ENCODE results near the gene AMIGO1.
A peak's percentile ranks its signal among the peaks of the same experiment; 100 is the strongest.

AMIGO1 gene

DNA sequence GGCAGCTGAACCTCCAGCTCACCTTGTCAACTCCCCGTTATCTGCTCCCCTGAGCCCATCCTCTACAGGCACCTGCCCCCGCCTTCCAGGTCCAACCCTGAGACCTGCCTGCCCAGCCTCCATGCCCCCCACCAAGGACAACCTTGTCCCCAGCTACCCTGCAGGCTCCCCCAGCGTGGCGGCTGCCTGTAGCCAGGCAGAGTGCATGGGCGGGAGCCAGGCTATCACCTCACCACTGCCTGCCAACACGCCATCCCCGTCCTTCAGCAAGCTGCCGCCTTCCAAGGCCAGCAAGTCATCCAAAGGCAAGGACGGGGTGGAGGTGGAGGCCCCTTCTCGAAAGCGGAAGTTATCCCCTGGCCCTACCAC lies 18.6 kb downstream of the AMIGO1 start:
- no peak overlapping the region for H3K4me2 ChIP-seq
- no peak overlapping the region for H3K9ac ChIP-seq
- no peak overlapping the region for H3K27ac ChIP-seq
- peaks cover 11% of the 10 kb centered on the region; the same call in 1 of the 2 replicates for H3K79me2 ChIP-seq (ENCODE audit: insufficient read depth, low read depth)
- TF ChIP-seq, protein P1, sequence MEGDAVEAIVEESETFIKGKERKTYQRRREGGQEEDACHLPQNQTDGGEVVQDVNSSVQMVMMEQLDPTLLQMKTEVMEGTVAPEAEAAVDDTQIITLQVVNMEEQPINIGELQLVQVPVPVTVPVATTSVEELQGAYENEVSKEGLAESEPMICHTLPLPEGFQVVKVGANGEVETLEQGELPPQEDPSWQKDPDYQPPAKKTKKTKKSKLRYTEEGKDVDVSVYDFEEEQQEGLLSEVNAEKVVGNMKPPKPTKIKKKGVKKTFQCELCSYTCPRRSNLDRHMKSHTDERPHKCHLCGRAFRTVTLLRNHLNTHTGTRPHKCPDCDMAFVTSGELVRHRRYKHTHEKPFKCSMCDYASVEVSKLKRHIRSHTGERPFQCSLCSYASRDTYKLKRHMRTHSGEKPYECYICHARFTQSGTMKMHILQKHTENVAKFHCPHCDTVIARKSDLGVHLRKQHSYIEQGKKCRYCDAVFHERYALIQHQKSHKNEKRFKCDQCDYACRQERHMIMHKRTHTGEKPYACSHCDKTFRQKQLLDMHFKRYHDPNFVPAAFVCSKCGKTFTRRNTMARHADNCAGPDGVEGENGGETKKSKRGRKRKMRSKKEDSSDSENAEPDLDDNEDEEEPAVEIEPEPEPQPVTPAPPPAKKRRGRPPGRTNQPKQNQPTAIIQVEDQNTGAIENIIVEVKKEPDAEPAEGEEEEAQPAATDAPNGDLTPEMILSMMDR (conservative IDR thresholded peaks at IDR 0.05; ENCODE audit: low read depth, low read length): peak; percentile 57
- no peaks in the 10 kb centered on the region for H4K20me1 ChIP-seq (ENCODE audit: insufficient read depth)
- no peaks in the 10 kb centered on the region for H3K27me3 ChIP-seq (ENCODE audit: insufficient read depth, low read depth)
- no peaks in the 10 kb centered on the region; the same call in 1 of the 2 replicates for H3K36me3 ChIP-seq (ENCODE audit: insufficient read depth)
- H3K4me3 ChIP-seq (IDR thresholded peaks at IDR 0.05; ENCODE audit: insufficient read depth, low read depth, low read length): no peak overlapping the region
- H3K4me1 ChIP-seq (ENCODE audit: low read depth, poor library complexity, severe bottlenecking): peaks cover 18% of the 10 kb centered on the region
- no peak overlapping the region for H2AFZ ChIP-seq (ENCODE audit: low read depth)

DNA sequence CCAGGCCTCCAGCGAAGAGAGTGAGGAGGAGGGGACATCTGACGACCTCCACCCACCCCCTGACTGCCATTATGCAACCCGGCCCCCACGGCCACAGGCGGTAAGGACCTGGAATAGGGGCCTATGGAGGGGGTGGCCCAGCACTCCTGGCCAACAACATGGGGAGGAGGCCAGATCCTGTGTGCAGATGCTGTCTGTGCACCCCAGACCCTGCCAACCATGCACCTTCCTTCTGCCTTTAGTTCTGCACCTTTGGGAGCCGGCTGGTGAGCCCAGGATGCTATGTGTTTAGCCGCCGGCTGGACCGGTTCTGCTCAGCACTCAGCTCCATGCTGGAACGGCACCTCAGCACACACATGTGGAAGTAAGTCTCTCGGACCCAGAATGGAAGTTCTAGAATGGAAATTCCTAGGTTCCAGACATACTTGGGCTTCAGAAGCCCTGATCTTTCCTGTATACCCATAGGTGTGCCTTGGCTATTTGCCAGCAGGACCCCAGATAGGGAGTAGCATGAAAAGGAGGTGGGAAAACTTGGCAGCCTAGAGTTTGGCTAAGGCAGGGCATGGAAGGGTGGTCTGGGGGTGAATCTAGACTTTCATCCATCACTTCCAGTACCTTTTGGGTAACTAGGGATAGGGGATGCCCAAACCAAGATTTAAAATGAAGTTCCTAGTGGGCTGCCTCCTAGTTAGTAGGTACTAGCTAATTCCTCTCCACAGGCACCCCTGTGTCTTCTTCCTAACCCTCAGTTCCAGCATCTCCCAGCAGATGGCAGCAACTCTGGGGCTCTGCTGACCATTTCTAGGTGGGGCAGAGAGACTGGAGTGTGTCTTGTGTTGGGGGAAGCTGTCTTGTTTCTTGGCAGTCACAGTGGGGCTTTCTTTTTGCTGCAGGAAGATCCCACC lies 19.2 kb downstream of the AMIGO1 start:
- peaks cover 21% of the 10 kb centered on the region for H3K4me1 ChIP-seq (ENCODE audit: low read depth, poor library complexity, severe bottlenecking)
- H3K27me3 ChIP-seq (ENCODE audit: insufficient read depth, low read depth): no peaks in the 10 kb centered on the region
- no peak overlapping the region for H3K4me2 ChIP-seq
- no peak overlapping the region for H3K4me3 ChIP-seq (IDR thresholded peaks at IDR 0.05; ENCODE audit: insufficient read depth, low read depth, low read length)
- H3K79me2 ChIP-seq (ENCODE audit: insufficient read depth, low read depth): peaks cover 10% of the 10 kb centered on the region; the same call in 1 of the 2 replicates
- H3K9ac ChIP-seq: no peak overlapping the region
- TF ChIP-seq, protein P1 (conservative IDR thresholded peaks at IDR 0.05; ENCODE audit: low read depth, low read length): peak; percentile 93
- H3K27ac ChIP-seq: no peak overlapping the region
- H3K36me3 ChIP-seq (ENCODE audit: insufficient read depth): no peaks in the 10 kb centered on the region
- no peaks in the 10 kb centered on the region for H4K20me1 ChIP-seq (ENCODE audit: insufficient read depth)
- no peak overlapping the region for H2AFZ ChIP-seq (ENCODE audit: low read depth)

DNA sequence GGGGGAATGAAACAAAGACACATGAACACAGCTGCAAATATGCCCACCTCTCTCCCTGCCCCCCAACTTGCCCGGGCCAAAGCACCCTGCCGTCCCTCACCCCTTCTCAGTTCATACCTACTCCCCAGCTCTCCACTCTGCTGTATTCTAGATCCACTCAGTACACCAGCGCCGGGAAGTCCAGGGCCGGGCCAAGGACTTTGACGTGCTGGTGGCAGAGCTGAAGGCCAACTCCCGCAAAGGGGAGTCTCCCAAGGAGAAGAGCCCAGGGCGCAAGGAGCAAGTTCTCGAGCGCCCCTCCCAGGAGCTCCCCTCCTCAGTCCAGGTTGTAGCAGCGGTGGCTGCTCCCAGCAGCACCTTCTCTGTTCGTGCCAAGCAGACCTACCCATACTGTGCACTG lies 20.8 kb downstream of the AMIGO1 start:
- H3K9ac ChIP-seq: no peak overlapping the region
- no peaks in the 10 kb centered on the region for H4K20me1 ChIP-seq (ENCODE audit: insufficient read depth)
- H3K4me1 ChIP-seq (ENCODE audit: low read depth, poor library complexity, severe bottlenecking): peaks cover 19% of the 10 kb centered on the region
- H3K4me2 ChIP-seq: no peak overlapping the region
- no peak overlapping the region for H2AFZ ChIP-seq (ENCODE audit: low read depth)
- H3K27ac ChIP-seq: no peak overlapping the region
- peaks cover 9% of the 10 kb centered on the region; the same call in 1 of the 2 replicates for H3K79me2 ChIP-seq (ENCODE audit: insufficient read depth, low read depth)
- H3K36me3 ChIP-seq (ENCODE audit: insufficient read depth): no peaks in the 10 kb centered on the region
- no peaks in the 10 kb centered on the region for H3K27me3 ChIP-seq (ENCODE audit: insufficient read depth, low read depth)
- H3K4me3 ChIP-seq (IDR thresholded peaks at IDR 0.05; ENCODE audit: insufficient read depth, low read depth, low read length): no peak overlapping the region
- TF ChIP-seq, protein P1 (conservative IDR thresholded peaks at IDR 0.05; ENCODE audit: low read depth, low read length): no peak

DNA sequence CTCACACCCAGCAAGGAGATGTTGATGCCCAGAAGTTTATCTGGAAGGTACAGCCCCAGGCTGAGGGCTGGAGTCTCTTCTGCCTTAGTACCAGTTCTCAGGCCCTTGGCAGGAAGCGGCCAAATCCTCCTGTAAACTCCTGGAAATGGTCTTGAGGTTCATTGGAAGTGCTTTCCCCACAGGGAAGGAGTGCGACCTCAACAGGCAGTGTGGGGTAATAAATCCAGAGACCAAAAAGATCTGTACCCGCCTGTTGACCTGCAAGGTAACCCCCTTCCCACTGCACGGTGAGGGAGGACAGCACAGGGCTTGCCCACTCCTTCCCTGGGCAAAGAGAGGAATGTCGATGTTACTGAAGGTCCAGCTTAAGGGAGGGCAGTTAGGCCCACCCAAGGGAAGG lies 21.3 kb downstream of the AMIGO1 start:
- no peaks in the 10 kb centered on the region for H3K27me3 ChIP-seq (ENCODE audit: insufficient read depth, low read depth)
- H3K9ac ChIP-seq: no peak overlapping the region
- no peak overlapping the region for H2AFZ ChIP-seq (ENCODE audit: low read depth)

More for the DNA sequence above, 21.3 kb downstream of the AMIGO1 start:
- Histone ChIP-seq H3K27ac (no peak overlapping the region), H3K36me3 (ENCODE audit: insufficient read depth) (no peaks in the 10 kb centered on the region), H3K79me2 (ENCODE audit: insufficient read depth, low read depth) (peaks cover 9% of the 10 kb centered on the region; the same call in 1 of the 2 replicates), H3K4me3 (IDR thresholded peaks at IDR 0.05; ENCODE audit: insufficient read depth, low read depth, low read length) (no peak overlapping the region), H4K20me1 (ENCODE audit: insufficient read depth) (no peaks in the 10 kb centered on the region), H3K4me1 (ENCODE audit: low read depth, poor library complexity, severe bottlenecking) (peaks cover 16% of the 10 kb centered on the region), H3K4me2 (no peak overlapping the region)
- TF ChIP-seq, protein P1 (conservative IDR thresholded peaks at IDR 0.05; ENCODE audit: low read depth, low read length): no peak

Data from KMS-11 (cell line).